ENCODE measurements around the gene C17orf114.
A peak's percentile ranks its signal among the peaks of the same experiment; 100 is the strongest.

C17orf114 gene

DNA sequence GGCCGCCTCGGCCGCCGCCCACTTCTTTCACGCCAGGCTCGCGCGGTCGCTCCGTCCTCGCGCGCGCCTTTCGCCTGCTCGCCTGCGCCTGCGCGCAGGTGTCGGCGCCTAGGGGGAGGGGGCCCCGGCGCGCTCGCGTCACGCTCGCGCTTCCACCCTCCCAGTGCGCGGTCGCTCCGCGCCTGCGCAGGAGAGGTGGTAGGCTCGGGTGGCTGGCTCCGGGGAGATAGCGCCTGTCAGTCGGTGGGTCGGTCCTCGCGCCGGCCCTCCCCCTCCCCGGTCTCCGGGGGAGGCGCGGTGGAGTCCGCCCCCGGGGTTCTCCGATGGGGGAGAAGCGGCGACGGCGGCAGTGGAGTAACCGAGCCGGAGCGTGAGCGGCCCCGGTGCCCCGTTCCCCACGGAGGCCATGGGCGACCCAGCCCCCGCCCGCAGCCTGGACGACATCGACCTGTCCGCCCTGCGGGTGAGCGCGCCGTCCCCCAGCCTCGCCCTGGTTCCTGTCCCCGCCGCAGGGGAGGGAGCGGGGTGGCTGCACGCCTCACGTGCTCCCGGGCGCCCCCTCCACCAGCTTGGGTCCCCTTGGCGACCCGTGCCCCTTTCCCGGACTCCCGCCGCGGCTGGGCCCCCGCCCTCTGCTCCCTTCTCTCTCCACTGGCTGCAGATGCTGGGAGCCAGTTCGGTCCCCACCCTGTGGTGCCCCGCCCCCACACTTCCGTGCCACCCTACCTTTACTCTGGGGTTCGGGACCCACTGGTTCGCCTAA is 31.2 kb upstream of the C17orf114 start, which contains the start of gene MINK1 (continued):
- TF ChIP-seq, protein P1, sequence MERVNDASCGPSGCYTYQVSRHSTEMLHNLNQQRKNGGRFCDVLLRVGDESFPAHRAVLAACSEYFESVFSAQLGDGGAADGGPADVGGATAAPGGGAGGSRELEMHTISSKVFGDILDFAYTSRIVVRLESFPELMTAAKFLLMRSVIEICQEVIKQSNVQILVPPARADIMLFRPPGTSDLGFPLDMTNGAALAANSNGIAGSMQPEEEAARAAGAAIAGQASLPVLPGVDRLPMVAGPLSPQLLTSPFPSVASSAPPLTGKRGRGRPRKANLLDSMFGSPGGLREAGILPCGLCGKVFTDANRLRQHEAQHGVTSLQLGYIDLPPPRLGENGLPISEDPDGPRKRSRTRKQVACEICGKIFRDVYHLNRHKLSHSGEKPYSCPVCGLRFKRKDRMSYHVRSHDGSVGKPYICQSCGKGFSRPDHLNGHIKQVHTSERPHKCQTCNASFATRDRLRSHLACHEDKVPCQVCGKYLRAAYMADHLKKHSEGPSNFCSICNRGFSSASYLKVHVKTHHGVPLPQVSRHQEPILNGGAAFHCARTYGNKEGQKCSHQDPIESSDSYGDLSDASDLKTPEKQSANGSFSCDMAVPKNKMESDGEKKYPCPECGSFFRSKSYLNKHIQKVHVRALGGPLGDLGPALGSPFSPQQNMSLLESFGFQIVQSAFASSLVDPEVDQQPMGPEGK (tag by site-specific recombination; IDR thresholded peaks at IDR 0.05), result peak; percentile 89
- TF ChIP-seq KLF8 (tag by site-specific recombination; IDR thresholded peaks at IDR 0.05), result peak; percentile 85
- TF ChIP-seq ZNF768 (tag by site-specific recombination; IDR thresholded peaks at IDR 0.05), result no peak
- TF ChIP-seq ZNF174 (tag by site-specific recombination; IDR thresholded peaks at IDR 0.05), result no peak
- no peak for TF ChIP-seq ZNF776 (tag by site-specific recombination; IDR thresholded peaks at IDR 0.05; ENCODE audit: borderline replicate concordance)
- TF ChIP-seq WT1 (tag by site-specific recombination; IDR thresholded peaks at IDR 0.05), result peak; percentile 23; the same call in 1 of the 2 replicates
- TF ChIP-seq ZEB2 (tag by site-specific recombination; IDR thresholded peaks at IDR 0.05), result peak; percentile 72
- no peak for TF ChIP-seq ZNF658 (tag by site-specific recombination; IDR thresholded peaks at IDR 0.05)
- TF ChIP-seq BCL11A (tag by site-specific recombination; IDR thresholded peaks at IDR 0.05; ENCODE audit: low read depth), result 0 out of 2 replicates have a peak, but pooled peaks have one; percentile 19
- TF ChIP-seq, protein P2, sequence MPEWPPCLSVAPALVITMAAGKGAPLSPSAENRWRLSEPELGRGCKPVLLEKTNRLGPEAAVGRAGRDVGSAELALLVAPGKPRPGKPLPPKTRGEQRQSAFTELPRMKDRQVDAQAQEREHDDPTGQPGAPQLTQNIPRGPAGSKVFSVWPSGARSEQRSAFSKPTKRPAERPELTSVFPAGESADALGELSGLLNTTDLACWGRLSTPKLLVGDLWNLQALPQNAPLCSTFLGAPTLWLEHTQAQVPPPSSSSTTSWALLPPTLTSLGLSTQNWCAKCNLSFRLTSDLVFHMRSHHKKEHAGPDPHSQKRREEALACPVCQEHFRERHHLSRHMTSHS (tag by site-specific recombination; IDR thresholded peaks at IDR 0.05), result no peak
- TF ChIP-seq ZNF394 (tag by site-specific recombination; IDR thresholded peaks at IDR 0.05; ENCODE audit: borderline replicate concordance), result 0 out of 2 replicates have a peak, but pooled peaks have one; percentile 27
- no peak for TF ChIP-seq HOXA7 (CRISPR knock-in tag; IDR thresholded peaks at IDR 0.05; ENCODE audit: borderline replicate concordance)
- no peak for TF ChIP-seq ZNF677 (tag by site-specific recombination; IDR thresholded peaks at IDR 0.05)
- no peak for TF ChIP-seq BCL11B (tag by site-specific recombination; IDR thresholded peaks at IDR 0.05; ENCODE audit: low read depth)
- TF ChIP-seq SETDB1 (IDR thresholded peaks at IDR 0.05; ENCODE audit: insufficient read length, low read length), result no peak
- no peak for TF ChIP-seq ZNF138 (tag by site-specific recombination; IDR thresholded peaks at IDR 0.05; ENCODE audit: borderline replicate concordance)
- no peak for TF ChIP-seq ZNF837 (tag by site-specific recombination; IDR thresholded peaks at IDR 0.05)
- no peak for TF ChIP-seq ZBTB21 (tag by site-specific recombination; IDR thresholded peaks at IDR 0.05)
- TF ChIP-seq, protein P3, sequence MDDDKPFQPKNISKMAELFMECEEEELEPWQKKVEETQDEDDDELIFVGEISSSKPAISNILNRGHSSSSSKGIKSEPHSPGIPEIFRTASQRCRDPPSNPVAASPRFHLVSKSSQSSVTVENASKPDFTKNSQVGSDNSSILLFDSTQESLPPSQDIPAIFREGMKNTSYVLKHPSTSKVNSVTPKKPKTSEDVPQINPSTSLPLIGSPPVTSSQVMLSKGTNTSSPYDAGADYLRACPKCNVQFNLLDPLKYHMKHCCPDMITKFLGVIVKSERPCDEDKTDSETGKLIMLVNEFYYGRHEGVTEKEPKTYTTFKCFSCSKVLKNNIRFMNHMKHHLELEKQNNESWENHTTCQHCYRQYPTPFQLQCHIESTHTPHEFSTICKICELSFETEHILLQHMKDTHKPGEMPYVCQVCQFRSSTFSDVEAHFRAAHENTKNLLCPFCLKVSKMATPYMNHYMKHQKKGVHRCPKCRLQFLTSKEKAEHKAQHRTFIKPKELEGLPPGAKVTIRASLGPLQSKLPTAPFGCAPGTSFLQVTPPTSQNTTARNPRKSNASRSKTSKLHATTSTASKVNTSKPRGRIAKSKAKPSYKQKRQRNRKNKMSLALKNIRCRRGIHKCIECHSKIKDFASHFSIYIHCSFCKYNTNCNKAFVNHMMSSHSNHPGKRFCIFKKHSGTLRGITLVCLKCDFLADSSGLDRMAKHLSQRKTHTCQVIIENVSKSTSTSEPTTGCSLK (tag by site-specific recombination; IDR thresholded peaks at IDR 0.05), result no peak
- TF ChIP-seq KLF7 (tag by site-specific recombination; IDR thresholded peaks at IDR 0.05; ENCODE audit: borderline replicate concordance), result peak; percentile 47; the same call in 1 of the 2 replicates
- TF ChIP-seq ZNF843 (tag by site-specific recombination; IDR thresholded peaks at IDR 0.05), result no peak; the same call in 1 of the 2 replicates
- no peak for TF ChIP-seq ZNF416 (tag by site-specific recombination; IDR thresholded peaks at IDR 0.05)
- no peak for TF ChIP-seq ZNF211 (tag by site-specific recombination; IDR thresholded peaks at IDR 0.05; ENCODE audit: low read depth)
- peak; percentile 79; the same call in 1 of the 2 replicates for TF ChIP-seq ZNF501 (tag by site-specific recombination; IDR thresholded peaks at IDR 0.05)
- TF ChIP-seq ZSCAN16 (tag by site-specific recombination; IDR thresholded peaks at IDR 0.05), result no peak
- TF ChIP-seq ZNF221 (tag by site-specific recombination; IDR thresholded peaks at IDR 0.05; ENCODE audit: borderline replicate concordance), result no peak
- TF ChIP-seq, protein P4, sequence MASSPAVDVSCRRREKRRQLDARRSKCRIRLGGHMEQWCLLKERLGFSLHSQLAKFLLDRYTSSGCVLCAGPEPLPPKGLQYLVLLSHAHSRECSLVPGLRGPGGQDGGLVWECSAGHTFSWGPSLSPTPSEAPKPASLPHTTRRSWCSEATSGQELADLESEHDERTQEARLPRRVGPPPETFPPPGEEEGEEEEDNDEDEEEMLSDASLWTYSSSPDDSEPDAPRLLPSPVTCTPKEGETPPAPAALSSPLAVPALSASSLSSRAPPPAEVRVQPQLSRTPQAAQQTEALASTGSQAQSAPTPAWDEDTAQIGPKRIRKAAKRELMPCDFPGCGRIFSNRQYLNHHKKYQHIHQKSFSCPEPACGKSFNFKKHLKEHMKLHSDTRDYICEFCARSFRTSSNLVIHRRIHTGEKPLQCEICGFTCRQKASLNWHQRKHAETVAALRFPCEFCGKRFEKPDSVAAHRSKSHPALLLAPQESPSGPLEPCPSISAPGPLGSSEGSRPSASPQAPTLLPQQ (tag by site-specific recombination; IDR thresholded peaks at IDR 0.05), result peak; percentile 48; the same call in 1 of the 2 replicates
- TF ChIP-seq, protein P5, sequence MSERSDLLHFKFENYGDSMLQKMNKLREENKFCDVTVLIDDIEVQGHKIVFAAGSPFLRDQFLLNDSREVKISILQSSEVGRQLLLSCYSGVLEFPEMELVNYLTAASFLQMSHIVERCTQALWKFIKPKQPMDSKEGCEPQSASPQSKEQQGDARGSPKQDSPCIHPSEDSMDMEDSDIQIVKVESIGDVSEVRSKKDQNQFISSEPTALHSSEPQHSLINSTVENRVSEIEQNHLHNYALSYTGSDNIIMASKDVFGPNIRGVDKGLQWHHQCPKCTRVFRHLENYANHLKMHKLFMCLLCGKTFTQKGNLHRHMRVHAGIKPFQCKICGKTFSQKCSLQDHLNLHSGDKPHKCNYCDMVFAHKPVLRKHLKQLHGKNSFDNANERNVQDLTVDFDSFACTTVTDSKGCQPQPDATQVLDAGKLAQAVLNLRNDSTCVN (tag by site-specific recombination; optimal IDR thresholded peaks at IDR 0.05), result peak; percentile 92
- TF ChIP-seq ZNF600 (tag by site-specific recombination; IDR thresholded peaks at IDR 0.05), result peak; percentile 56; the same call in 1 of the 2 replicates
- no peak for TF ChIP-seq ZNF626 (tag by site-specific recombination; IDR thresholded peaks at IDR 0.05)
- no peak for TF ChIP-seq HOXC10 (CRISPR knock-in tag; IDR thresholded peaks at IDR 0.05)
- TF ChIP-seq OSR2 (tag by site-specific recombination; IDR thresholded peaks at IDR 0.05), result no peak
- no peak for TF ChIP-seq ZNF571 (tag by site-specific recombination; IDR thresholded peaks at IDR 0.05)
- TF ChIP-seq ZNF561 (tag by site-specific recombination; IDR thresholded peaks at IDR 0.05; ENCODE audit: borderline replicate concordance), result peak; percentile 85

Data from HEK293 (cell line).